Vagina (tissue), 2 donors: ENCODE results near the gene ITGAE. TPM values are rescaled to one million over a fixed set of nuclear protein-coding genes. Genes with fewer than 3 reads are reported as not detected.
A peak's percentile ranks its signal among the peaks of the same experiment; 100 is the strongest.

Source experiments
- DNase-seq, 2 donors: peaks; one replicate each; pipeline ENCODE4 v3.0.0-alpha.2; 2017; ENCODE audit errors: extremely low spot score in 2 of 2
- H3K27ac ChIP-seq: fragments of 200-600 bp; sonication (generic); one replicate; pipeline ENCODE4 v1.5.1; 2019
- H3K27me3 ChIP-seq: fragments of 200-600 bp; sonication (generic); one replicate; pipeline ENCODE4 v1.5.1; 2019
- H3K36me3 ChIP-seq, 2 donors: fragments of 200-600 bp; sonication (generic); one replicate each; pipeline ENCODE4 v1.5.1; 2017 to 2019
- H3K4me1 ChIP-seq: fragments of 200-600 bp; sonication (generic); one replicate; pipeline ENCODE4 v1.5.1; 2019
- H3K4me3 ChIP-seq, 2 donors: fragments of 200-600 bp; sonication (generic); 1 replicate in 1 of 2; 2 replicates in 1 of 2; pipeline ENCODE4 v1.5.1; 2016 to 2019
- H3K9me3 ChIP-seq: fragments of 200-600 bp; sonication (generic); one replicate; pipeline ENCODE4 v1.5.1; 2019
- CTCF ChIP-seq, 3 experiments: fragments of 450-650 bp in 2 of 3; fragments of 200-600 bp in 1 of 3; sonication (generic) in 1 of 3; IDR thresholded peaks; one replicate each; pipeline ENCODE4 v1.5.1; 2017 to 2019; ENCODE audit warnings: antibody characterized with exemption in 3 of 3, mild to moderate bottlenecking in 2 of 3, moderate library complexity in 2 of 3
- POLR2A ChIP-seq, 2 donors: fragments of 450-650 bp; IDR thresholded peaks; one replicate each; pipeline ENCODE4 v1.6.1; 2017; ENCODE audit warnings: antibody characterized with exemption in 2 of 2, mild to moderate bottlenecking in 2 of 2, moderate library complexity in 2 of 2
- POLR2AphosphoS5 ChIP-seq, 2 donors: sonication (generic); formaldehyde crosslinking; IDR thresholded peaks; one replicate each; pipeline ENCODE4 v1.9.0; 2017; ENCODE audit warnings: antibody characterized with exemption in 2 of 2, mild to moderate bottlenecking in 2 of 2, low read depth in 1 of 2; ENCODE audit not compliant: insufficient read depth in 1 of 2
- intact Hi-C: fragments of 100-400 bp; cut with DNase I; formaldehyde crosslinking; loops from one replicate; pipeline ENCODE4 v1.15.1; 2023
- total RNA-seq: library from RNA; depleted of rRNA; stranded (reverse); fragments of >200 nt; gene quantifications from one replicate; pipeline ENCODE4 v1.2.3, GENCODE V29; 2016

Gene ITGAE
- total RNA-seq, 1 donor from 2014 or later, result 30.9 TPM

- peaks cover 19% of the 10 kb centered on the region for H3K4me1 ChIP-seq
- H3K27ac ChIP-seq, result no peak overlapping the region
- H3K36me3 ChIP-seq, result peaks cover 0 to under 1% of the 10 kb centered on the region in 2 donors
- H3K9me3 ChIP-seq, result no peaks in the 10 kb centered on the region
- H3K4me3 ChIP-seq, result no peak overlapping the region
- no peaks in the 10 kb centered on the region for H3K27me3 ChIP-seq
- no peak for TF ChIP-seq POLR2AphosphoS5 (IDR thresholded peaks at IDR 0.05; ENCODE audit: insufficient read depth in 1 of 2, low read depth in 1 of 2)
- TF ChIP-seq POLR2A (IDR thresholded peaks at IDR 0.05), result no peak
- TF ChIP-seq CTCF (IDR thresholded peaks at IDR 0.05), result no peak
- no peak for DNase-seq
- intact Hi-C loops, result no loop called here
Observed at GRCh38 chr17:3727041-3727440, 73.9 kb downstream of the ITGAE start.

GRCh38 chr17:3724378-3725077 lies 76.5 kb downstream of the ITGAE start:
- TF ChIP-seq POLR2A (IDR thresholded peaks at IDR 0.05), result no peak
- TF ChIP-seq POLR2AphosphoS5 (IDR thresholded peaks at IDR 0.05; ENCODE audit: insufficient read depth in 1 of 2, low read depth in 1 of 2), result no peak
- no peak for TF ChIP-seq CTCF (IDR thresholded peaks at IDR 0.05)
- Histone ChIP-seq H3K27me3 (no peaks in the 10 kb centered on the region), H3K4me3 (peak overlapping the region; percentile 74 to 76), H3K4me1 (peaks cover 39% of the 10 kb centered on the region), H3K9me3 (no peaks in the 10 kb centered on the region), H3K36me3 (peaks cover 0 to 12% of the 10 kb centered on the region in 2 donors), H3K27ac (no peak overlapping the region)
- DNase-seq, result no peak
- intact Hi-C loops, result no loop called here

GRCh38 chr17:3723556-3724377 lies 77.2 kb downstream of the ITGAE start, which contains the start of gene HASPIN:
Gene HASPIN, plus strand, starts transcription at chr17:3723903. Its CDS starts 33 bp downstream, at chr17:3723936.
- H3K4me1 ChIP-seq, result peaks cover 44% of the 10 kb centered on the region
- intact Hi-C loops, result no loop called here

GRCh38 chr17:3723188-3723555 lies 77.8 kb downstream of the ITGAE start:
- peaks cover 0 to 18% of the 10 kb centered on the region in 2 donors for H3K36me3 ChIP-seq
- no peak for DNase-seq
- no peaks in the 10 kb centered on the region for H3K27me3 ChIP-seq
- H3K9me3 ChIP-seq, result no peaks in the 10 kb centered on the region
- intact Hi-C loops, result no loop called here
- H3K27ac ChIP-seq, result peak overlapping the region; percentile 85
- peaks cover 44% of the 10 kb centered on the region for H3K4me1 ChIP-seq
- TF ChIP-seq POLR2A (IDR thresholded peaks at IDR 0.05), result no peak
- no peak for TF ChIP-seq CTCF (IDR thresholded peaks at IDR 0.05)
- TF ChIP-seq POLR2AphosphoS5 (IDR thresholded peaks at IDR 0.05; ENCODE audit: insufficient read depth in 1 of 2, low read depth in 1 of 2), result no peak
- H3K4me3 ChIP-seq, result peak overlapping the region; percentile 74 to 76

More at GRCh38 chr17:3723556-3724377, 77.2 kb downstream of the ITGAE start, which contains the start of gene HASPIN:
- TF ChIP-seq POLR2A (IDR thresholded peaks at IDR 0.05) (peak in 1 of 2 donors; percentile 47), CTCF (IDR thresholded peaks at IDR 0.05) (peak in 1 of 3 experiments; percentile 18), POLR2AphosphoS5 (IDR thresholded peaks at IDR 0.05; ENCODE audit: insufficient read depth in 1 of 2, low read depth in 1 of 2) (peak; percentile 89 to 90)
- peak in 1 of 2 donors; percentile 87 for DNase-seq
- H3K9me3 ChIP-seq, result no peaks in the 10 kb centered on the region
- peaks cover 0 to 15% of the 10 kb centered on the region in 2 donors for H3K36me3 ChIP-seq
- no peaks in the 10 kb centered on the region for H3K27me3 ChIP-seq
- H3K4me3 ChIP-seq, result peak within 1 kb of the TSS; percentile 74 to 76
- H3K27ac ChIP-seq, result peak within 1 kb of the TSS; percentile 85
